GM10266 (cell line): Measurements from ENCODE around the gene KRT17.

Source experiments
- DNase-seq: peaks from one replicate; pipeline ENCODE4 v3.0.0; 2012; ENCODE audit errors: extremely low spot score
- CTCF ChIP-seq: IDR thresholded peaks from 2 replicates; pipeline ENCODE4 v1.5.1; 2012; ENCODE audit warnings: mild to moderate bottlenecking, low read depth; ENCODE audit not compliant: control insufficient read depth, insufficient read depth; ENCODE audit errors: missing control alignments

Gene KRT17

DNA sequence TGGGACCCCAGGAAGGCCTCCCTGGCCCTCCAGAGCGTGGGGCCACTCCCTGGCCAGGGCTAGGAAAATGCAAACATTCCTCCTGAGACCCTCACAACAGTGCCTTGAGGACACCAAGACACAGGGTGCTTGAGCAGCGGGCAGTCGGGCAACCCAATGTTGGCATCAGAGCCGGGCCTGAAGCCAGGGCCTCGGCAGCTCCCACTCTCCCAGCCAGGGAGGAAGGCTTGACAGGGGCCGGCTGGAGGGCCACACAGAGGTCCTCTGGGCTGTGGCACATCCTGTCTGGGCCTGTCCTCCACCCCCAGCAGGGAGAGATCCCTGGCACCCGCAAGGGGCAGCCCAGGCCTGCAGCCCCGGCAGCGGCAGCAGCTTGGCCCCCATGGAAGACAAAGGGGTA lies 12.3 kb upstream of the KRT17 start:
- TF ChIP-seq CTCF: no peak
- DNase-seq: no peak

DNA sequence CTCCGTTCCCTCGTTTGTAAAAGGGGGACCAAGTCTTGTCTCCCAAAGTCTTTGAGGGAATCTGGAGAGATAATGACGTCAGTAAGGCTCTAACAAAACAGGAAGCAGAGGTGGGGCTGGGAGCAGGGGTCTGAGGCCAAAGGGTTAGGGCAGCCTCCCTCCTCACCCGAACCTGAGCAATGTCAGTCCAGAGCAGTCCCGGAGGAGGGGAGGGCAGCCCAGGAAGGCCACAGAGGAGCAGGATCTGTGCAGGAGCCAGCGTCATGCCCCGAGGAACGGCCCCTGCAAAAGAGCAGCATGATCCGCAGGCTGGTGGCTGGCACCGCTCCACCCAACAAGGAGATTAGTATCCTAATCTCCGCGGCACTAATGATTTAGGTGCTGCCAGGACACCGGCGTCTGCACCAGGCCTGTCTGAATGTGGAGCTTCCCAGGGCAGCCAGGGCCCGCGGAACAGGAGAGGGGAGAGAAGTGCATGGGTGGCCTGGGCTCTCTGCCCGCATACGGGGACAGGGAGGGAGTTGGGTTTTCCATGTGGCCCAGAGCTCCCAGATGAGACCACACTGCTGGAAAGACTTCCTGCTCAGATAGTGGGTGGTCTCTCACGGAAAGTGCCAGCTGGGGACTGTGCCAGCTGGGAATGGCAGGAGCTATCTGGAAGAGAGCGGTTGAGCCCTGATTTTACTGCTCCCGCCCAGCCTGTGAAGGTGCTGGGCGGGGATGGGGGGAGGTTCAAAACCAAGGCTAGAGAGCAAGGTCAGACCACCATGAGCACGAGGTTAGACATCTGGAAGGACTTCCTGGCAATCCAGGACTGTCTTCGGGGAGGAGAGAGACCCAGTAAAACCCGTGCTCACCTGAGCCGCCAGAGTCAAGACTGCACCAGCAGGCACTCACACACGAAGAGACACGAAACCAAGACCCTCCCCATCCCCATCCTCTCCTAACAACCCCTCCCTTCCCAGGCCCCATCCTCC lies 11.0 kb upstream of the KRT17 start:
- no peak for DNase-seq
- TF ChIP-seq CTCF: no peak

DNA sequence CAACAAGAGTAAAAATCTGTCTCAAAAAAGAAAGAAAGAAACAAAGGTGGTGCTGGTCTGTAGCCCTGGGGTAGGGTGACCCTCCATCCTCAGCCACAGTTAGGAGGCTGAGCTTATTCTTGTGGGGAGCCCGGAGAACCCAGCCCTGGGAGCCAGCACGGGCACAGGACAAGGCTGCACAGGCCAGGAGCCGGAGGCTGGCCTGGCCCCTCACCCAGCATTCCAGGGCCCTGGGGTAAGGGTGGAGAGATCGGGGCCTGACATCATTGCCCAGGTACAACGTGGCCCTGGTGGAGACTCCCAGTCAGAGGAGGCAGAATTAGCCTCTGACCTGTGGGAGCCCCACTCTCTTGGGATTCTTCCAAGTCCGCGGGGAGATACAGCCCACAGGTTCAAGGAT lies 10.3 kb upstream of the KRT17 start:
- DNase-seq: no peak
- TF ChIP-seq CTCF: no peak

- no peak for DNase-seq
- TF ChIP-seq CTCF: no peak
Measured at GRCh38 chr17:41633556-41634199, 9.3 kb upstream of the KRT17 start.

DNA sequence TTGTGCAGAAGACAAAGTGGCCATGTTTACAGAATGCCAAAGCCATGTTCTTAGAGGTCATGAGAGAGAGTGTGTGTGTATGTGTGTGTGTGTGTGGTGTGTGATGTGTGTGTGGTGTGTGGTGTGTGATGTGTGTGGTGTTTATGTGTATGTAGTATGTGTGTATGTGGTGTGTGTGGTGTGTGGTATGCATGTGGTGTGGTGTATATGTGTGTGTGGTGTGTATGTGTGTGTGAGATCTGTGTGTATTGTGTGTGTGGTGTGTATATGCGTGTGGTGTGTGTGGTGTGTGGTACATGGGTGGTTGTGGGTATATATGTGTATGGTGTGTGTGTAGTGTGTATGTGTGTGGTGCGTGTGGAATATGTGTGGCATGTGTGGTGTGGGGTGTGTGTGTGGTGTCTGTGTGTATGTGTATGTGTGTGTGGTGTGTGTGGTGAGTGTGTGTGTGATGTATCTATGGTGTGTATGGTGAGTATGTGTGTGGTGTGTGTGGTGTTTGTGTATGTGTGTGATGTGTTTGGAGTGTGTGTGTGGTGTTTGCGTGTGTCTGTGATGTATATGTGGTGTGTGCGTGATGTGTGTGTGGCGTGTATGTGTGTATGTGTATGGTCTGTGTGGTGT lies 8.2 kb upstream of the KRT17 start:
- DNase-seq: no peak
- no peak for TF ChIP-seq CTCF

DNA sequence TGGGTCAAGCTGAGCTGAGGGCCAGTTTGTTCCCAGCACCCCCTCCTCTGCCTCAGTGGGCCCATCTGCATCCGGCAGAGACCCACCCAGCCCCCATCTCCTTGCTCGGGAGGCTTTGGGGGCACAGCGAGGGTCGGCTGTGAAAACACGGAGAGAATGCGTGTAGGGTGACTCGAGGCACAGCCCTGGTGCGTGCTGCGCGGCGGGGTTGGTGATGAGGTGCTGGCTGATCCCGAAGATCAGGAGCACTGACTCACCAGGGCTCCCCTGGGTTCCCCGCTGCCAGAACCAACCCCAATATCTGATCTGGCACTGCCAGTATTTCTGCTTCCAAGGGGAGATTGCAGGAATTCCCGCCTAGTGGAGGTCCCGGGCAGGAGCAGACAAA lies 7.5 kb upstream of the KRT17 start:
- DNase-seq: no peak
- TF ChIP-seq CTCF: no peak
